LNCaP clone FGC (cell line): ENCODE results near the gene NMNAT3.

Source experiments
- DNase-seq: peaks from one replicate; pipeline ENCODE4 v3.0.0-alpha.2; 2011; ENCODE audit warnings: low read depth
- H3K4me3 ChIP-seq: 2 replicates; pipeline ENCODE4 v1.5.1; 2011; ENCODE audit warnings: mild to moderate bottlenecking, low read depth, low read length, control low read depth
- TF ChIP-seq, protein P1 (sequence below): IDR thresholded peaks from 2 replicates; pipeline ENCODE4 v1.5.1; 2012; ENCODE audit warnings: mild to moderate bottlenecking; ENCODE audit not compliant: control insufficient read depth, insufficient read depth; ENCODE audit errors: extremely low read depth

Gene NMNAT3

DNA sequence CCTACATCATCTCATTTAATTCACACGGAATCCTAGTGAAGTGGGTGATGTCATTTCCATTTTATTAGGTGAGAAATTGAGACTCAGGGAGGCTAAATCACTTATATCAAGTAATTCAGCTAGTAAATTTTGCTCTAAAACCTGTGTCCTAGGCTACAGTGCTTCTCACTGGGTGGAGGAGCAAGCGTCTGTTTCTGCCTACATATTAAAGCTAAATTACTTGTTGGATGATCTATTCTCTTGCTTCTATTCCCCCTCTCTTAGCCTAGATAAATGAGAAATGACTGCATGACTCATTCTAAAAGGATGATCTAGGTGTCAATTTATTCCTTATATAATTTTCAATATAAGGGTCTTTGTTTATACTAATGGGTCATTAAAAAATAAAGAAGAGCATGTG is 100.4 kb downstream of the NMNAT3 start:
- H3K4me3 ChIP-seq: no peak overlapping the region
- no peak for DNase-seq
- TF ChIP-seq, protein P1, sequence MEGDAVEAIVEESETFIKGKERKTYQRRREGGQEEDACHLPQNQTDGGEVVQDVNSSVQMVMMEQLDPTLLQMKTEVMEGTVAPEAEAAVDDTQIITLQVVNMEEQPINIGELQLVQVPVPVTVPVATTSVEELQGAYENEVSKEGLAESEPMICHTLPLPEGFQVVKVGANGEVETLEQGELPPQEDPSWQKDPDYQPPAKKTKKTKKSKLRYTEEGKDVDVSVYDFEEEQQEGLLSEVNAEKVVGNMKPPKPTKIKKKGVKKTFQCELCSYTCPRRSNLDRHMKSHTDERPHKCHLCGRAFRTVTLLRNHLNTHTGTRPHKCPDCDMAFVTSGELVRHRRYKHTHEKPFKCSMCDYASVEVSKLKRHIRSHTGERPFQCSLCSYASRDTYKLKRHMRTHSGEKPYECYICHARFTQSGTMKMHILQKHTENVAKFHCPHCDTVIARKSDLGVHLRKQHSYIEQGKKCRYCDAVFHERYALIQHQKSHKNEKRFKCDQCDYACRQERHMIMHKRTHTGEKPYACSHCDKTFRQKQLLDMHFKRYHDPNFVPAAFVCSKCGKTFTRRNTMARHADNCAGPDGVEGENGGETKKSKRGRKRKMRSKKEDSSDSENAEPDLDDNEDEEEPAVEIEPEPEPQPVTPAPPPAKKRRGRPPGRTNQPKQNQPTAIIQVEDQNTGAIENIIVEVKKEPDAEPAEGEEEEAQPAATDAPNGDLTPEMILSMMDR: no peak

DNA sequence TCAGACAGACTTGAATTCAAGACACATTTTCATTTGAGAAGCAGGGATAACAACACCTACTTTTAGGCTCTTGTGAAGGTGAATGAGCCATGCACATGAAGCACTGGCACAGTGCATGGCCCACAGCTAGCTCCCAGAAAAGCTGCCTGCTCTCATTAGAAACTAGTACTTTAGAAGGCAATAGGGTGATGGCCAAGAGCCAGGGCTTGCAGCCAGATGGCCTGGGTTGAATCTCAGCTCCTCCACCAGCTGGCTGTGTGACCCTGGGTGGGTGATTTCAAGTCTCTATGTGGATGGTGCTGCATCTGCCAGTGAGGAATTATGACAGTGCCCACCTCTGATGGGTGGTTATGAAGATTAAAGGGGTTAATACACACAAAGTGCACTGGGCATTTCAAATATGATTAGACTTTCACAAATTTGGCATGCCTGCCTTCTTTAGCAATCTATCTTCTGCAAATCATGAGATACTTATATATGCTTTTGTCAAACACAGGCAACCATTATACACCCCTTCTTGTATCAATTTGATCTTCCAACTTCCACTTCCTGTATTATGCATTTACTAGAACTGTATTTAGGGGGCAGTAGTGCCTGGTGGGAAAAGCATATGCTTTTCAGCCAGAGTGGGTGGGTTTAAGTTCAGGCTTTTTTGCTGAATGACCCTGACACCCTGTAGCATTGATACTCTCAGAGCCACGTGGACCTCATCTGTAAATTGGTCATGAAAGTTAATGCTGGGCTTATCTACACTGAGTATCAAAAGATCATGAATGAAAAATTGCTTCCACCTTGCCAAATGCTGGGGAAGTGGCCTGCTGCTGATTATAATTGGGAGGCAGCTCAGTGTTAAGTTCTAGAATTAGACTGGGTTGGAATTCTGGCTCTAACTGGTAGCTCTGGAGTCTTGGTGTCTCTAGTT is 103.5 kb downstream of the NMNAT3 start:
- TF ChIP-seq, protein P1: no peak
- no peak for DNase-seq
- H3K4me3 ChIP-seq: no peak overlapping the region

DNA sequence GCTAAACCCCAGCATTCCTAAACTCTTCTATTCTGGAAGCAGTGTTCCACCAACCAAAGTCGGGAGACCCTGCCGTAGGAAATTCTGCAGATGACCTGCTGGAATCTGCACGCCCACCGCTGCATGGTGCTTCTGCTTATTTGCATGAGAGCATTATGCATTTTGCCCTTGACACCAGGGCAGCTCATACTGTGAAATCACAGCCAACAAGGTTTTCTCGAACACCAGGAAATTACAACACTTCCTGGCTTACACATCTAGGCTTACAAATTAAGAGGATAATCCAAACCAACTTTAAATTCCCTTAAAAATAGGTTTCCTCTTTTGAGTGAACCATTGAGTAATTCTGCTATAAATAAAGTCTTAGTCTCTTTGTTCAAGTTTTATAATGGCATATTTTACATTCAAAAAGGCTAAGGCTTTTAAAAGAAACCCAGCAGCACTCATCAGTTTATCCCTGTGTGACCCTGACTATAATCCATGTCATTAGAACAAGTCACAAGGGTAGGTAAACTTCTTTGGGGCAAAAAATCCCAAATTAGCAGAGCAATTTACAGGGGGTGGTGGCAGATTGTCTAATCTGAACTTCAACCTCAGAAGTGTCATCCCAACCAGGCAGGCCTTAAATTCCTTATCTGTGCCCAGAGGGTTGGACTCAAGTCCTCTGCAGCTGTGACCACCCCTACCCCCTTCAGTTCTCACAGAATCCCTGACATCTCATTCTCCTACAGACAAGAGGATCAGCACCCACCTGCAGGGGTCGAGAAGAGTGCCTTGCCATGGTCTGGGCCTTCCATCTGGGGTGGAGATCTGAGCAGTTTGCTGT is 104.7 kb downstream of the NMNAT3 start:
- no peak overlapping the region for H3K4me3 ChIP-seq
- no peak for DNase-seq
- TF ChIP-seq, protein P1: no peak

DNA sequence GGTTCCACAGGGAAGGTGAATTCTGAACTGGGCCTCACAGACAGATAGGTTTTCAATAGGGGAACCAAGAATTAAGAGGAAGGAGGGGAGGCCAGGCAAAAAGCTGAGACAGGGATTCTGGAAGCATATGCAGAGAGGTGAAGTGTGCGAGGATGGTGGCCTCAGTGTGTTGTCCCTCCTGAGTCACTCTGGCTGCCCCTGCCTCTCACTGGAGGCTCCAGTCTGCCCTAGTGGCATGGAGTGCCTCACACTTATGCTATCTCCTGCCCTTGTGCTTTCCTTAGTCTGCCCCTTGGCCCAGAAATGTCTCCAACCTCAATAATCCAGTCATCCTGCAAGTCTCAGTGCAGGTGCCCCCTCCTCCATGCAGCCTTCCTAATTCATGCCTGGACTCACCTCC is 106.1 kb downstream of the NMNAT3 start:
- no peak overlapping the region for H3K4me3 ChIP-seq
- TF ChIP-seq, protein P1: no peak
- DNase-seq: no peak

DNA sequence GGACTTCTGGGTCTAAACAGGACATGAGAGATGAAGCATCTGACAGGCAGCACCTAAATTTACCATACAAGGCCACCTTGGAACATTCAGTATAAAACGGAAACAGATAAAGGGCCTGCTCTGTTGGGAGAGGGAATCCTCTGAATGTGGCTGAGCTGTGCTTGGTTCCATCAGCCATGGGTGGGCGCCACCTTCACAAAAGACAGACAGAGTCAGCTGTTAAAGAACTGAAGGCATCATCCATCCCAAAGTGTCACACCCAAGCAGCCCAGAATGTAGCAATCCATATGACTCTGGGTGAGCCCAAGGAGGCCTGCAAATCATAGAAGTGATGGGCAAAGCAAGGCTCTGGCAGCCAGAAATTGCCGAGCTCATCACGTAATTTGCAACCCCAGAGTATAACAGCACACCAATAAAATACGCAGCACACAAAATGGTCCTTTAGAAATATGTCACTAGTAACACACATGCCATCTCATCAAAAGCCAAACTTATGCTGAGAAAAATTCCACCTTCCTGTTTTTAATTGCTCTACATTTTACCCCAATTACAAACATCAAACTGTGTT is 113.4 kb downstream of the NMNAT3 start:
- TF ChIP-seq, protein P1: peak; percentile 36
- no peak for DNase-seq
- H3K4me3 ChIP-seq: no peak overlapping the region

DNA sequence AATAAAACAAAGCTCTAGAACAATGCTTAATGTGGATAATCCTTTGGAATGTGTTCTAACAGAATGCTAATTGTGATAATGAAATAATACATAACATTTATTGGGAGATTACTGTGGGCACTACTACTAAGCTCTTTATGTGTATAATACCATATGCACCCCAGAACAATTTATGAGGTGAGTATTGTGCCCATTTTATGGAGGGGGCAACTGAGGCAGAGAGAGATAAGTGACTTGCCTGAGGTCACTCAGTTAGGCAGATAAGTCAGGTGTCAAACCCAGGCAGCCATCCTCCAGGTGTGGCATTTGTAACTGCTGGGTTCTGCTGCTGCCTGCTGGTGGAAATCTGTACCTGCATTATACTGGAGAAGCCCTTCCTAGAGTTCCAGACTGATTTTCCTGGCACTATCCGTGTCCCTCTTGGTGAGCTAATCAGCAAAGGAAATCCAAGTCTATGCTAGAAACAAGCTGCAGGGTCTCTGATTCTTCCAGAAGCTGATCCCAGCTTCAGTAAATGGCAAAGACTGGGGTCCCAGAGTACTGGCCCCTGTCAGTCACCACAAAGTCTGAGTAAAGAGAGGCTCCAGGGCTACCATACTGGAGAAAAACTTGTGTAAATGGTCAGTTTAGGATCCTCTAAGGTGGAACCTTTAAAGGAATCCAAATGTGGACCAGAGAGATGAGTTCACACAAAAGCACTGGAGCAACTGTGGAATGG is 115.7 kb downstream of the NMNAT3 start:
- no peak overlapping the region for H3K4me3 ChIP-seq
- TF ChIP-seq, protein P1: peak; percentile 89
- peak; percentile 28 for DNase-seq
